ENCODE measurements around the gene JPH3. TPM values are rescaled to one million over a fixed set of nuclear protein-coding genes. Genes with fewer than 3 reads are reported as not detected.

JPH3 gene
- total RNA-seq, 4 donors from 2014 or later: 0.39 TPM; not detected in 3

- no peaks in the 10 kb centered on the region for H3K36me3 ChIP-seq
- H3K27me3 ChIP-seq: peaks cover 0 to 81% of the 10 kb centered on the region in 2 donors
- whole genome bisulfite sequencing, 2 donors: 4 to 5% methylated on average over 23 to 31 of the region's 32 CpGs
- peaks cover 0 to 10% (median 0%) of the 10 kb centered on the region in 4 donors for H3K9me3 ChIP-seq
- no peak for DNase-seq (ENCODE audit: low spot score in 2 of 2)
- H3K4me3 ChIP-seq: no peak overlapping the region
- no peak overlapping the region for H3K27ac ChIP-seq
- H3K4me1 ChIP-seq: peaks cover 0 to 25% (median 0%) of the 10 kb centered on the region in 4 donors
- no peak for TF ChIP-seq POLR2A (IDR thresholded peaks at IDR 0.05)
These were observed 817 bp upstream of the JPH3 start for GRCh38 chr16:87601401-87601981.

GRCh38 chr16:87602821-87603683 is 744 bp downstream of the JPH3 start:
- no peak overlapping the region for H3K27ac ChIP-seq
- no peak for DNase-seq (ENCODE audit: low spot score in 2 of 2)
- peaks cover 0 to 10% (median 0%) of the 10 kb centered on the region in 4 donors for H3K9me3 ChIP-seq
- no peaks in the 10 kb centered on the region for H3K36me3 ChIP-seq
- H3K4me1 ChIP-seq: peaks cover 0 to 25% (median 0%) of the 10 kb centered on the region in 4 donors
- peaks cover 0 to 90% of the 10 kb centered on the region in 2 donors for H3K27me3 ChIP-seq
- 1% methylated on average over 35 to 49 of the region's 97 CpGs for WGBS, 2 donors
- TF ChIP-seq EP300 (IDR thresholded peaks at IDR 0.05) (no peak), POLR2A (IDR thresholded peaks at IDR 0.05) (no peak)
- TF ChIP-seq, protein P1, sequence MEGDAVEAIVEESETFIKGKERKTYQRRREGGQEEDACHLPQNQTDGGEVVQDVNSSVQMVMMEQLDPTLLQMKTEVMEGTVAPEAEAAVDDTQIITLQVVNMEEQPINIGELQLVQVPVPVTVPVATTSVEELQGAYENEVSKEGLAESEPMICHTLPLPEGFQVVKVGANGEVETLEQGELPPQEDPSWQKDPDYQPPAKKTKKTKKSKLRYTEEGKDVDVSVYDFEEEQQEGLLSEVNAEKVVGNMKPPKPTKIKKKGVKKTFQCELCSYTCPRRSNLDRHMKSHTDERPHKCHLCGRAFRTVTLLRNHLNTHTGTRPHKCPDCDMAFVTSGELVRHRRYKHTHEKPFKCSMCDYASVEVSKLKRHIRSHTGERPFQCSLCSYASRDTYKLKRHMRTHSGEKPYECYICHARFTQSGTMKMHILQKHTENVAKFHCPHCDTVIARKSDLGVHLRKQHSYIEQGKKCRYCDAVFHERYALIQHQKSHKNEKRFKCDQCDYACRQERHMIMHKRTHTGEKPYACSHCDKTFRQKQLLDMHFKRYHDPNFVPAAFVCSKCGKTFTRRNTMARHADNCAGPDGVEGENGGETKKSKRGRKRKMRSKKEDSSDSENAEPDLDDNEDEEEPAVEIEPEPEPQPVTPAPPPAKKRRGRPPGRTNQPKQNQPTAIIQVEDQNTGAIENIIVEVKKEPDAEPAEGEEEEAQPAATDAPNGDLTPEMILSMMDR (IDR thresholded peaks at IDR 0.05): no peak
- peak overlapping the region in 1 of 4 donors; percentile 25 for H3K4me3 ChIP-seq

GRCh38 chr16:87603684-87604633 is 1.7 kb downstream of the JPH3 start:
- Histone ChIP-seq H3K4me3 (no peak overlapping the region), H3K4me1 (peaks cover 0 to 25% (median 0%) of the 10 kb centered on the region in 4 donors), H3K36me3 (no peaks in the 10 kb centered on the region), H3K27ac (no peak overlapping the region), H3K9me3 (peaks cover 0 to 8% (median 0%) of the 10 kb centered on the region in 4 donors), H3K27me3 (peaks cover 0 to 85% of the 10 kb centered on the region in 2 donors)
- no peak for DNase-seq (ENCODE audit: low spot score in 2 of 2)
- 22 to 25% methylated on average over 17 to 29 of the region's 44 CpGs for WGBS, 2 donors
- TF ChIP-seq POLR2A (IDR thresholded peaks at IDR 0.05) (no peak), EP300 (IDR thresholded peaks at IDR 0.05) (no peak)
- TF ChIP-seq, protein P1 (IDR thresholded peaks at IDR 0.05): no peak

- peaks cover 0 to 81% of the 10 kb centered on the region in 2 donors for H3K27me3 ChIP-seq
- no peak overlapping the region for H3K27ac ChIP-seq
- peaks cover 0 to 25% (median 0%) of the 10 kb centered on the region in 4 donors for H3K4me1 ChIP-seq
- no peak overlapping the region for H3K4me3 ChIP-seq
- TF ChIP-seq, protein P1 (IDR thresholded peaks at IDR 0.05): no peak
- TF ChIP-seq POLR2A (IDR thresholded peaks at IDR 0.05): no peak
- TF ChIP-seq EP300 (IDR thresholded peaks at IDR 0.05): no peak
- H3K36me3 ChIP-seq: no peaks in the 10 kb centered on the region
- DNase-seq (ENCODE audit: low spot score in 2 of 2): no peak
- 66 to 72% methylated on average over 15 to 18 of the region's 22 CpGs for WGBS, 2 donors
- H3K9me3 ChIP-seq: peaks cover 0 to under 1% (median 0%) of the 10 kb centered on the region in 4 donors
These were observed 2.4 kb downstream of the JPH3 start for GRCh38 chr16:87604634-87605111.

DNA sequence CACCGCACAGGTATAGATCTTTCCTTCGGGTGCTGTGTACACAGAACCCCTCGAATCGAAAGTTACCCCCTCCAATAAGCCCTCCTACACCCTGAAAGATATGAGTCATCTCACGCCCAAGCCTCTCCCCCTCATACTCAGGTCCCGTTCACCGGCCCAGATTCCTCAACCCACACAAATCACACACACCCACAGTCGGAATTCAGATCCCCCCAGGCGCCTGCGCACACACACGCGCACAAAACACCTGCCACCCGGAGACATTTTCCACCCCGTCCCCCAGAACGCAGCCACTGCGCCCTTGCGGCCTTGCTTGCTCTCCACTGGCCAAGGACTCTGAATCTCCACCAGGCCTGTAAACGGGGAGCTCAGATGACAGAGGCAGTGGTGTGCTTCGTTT is 4.9 kb downstream of the JPH3 start:
- Histone ChIP-seq H3K4me3 (no peak overlapping the region), H3K4me1 (peaks cover 0 to 16% (median 0%) of the 10 kb centered on the region in 4 donors), H3K27ac (no peak overlapping the region), H3K36me3 (no peaks in the 10 kb centered on the region), H3K27me3 (peaks cover 0 to 57% of the 10 kb centered on the region in 2 donors), H3K9me3 (no peaks in the 10 kb centered on the region)
- TF ChIP-seq, protein P1 (IDR thresholded peaks at IDR 0.05): no peak
- TF ChIP-seq POLR2A (IDR thresholded peaks at IDR 0.05) (no peak), EP300 (IDR thresholded peaks at IDR 0.05) (no peak)
- DNase-seq (ENCODE audit: low spot score in 2 of 2): no peak
- 86 to 88% methylated on average over 19 of the region's 19 CpGs for WGBS, 2 donors

Data from tibial nerve (tissue), 4 donors.